Mesothelial cell of epicardium (in vitro differentiated cells): ENCODE measurements around the gene DHX16. TPM values are rescaled to one million over a fixed set of nuclear protein-coding genes. Genes with fewer than 3 reads are reported as not detected.
"Not testable (repeated sequence)": the region's sequence is repeated elsewhere in the genome, so short reads cannot be mapped to it uniquely, and the experiment has no call there.

Source experiments
- DNase-seq, 2 experiments: peaks; one replicate each; pipeline ENCODE4 v3.0.0; 2021; ENCODE audit warnings: low spot score in 2 of 2; ENCODE audit not compliant: unreplicated experiment in 2 of 2
- H3K27ac Mint-ChIP-seq: 2 replicates; pipeline ENCODE4 v1.8.0; 2021; ENCODE audit warnings: mixed read lengths
- H3K27me3 Mint-ChIP-seq: 2 replicates; pipeline ENCODE4 v1.8.0; 2021; ENCODE audit warnings: low read depth, mixed read lengths
- H3K36me3 Mint-ChIP-seq: 2 replicates; pipeline ENCODE4 v1.8.0; 2021; ENCODE audit warnings: mixed read lengths
- H3K4me1 Mint-ChIP-seq: 2 replicates; pipeline ENCODE4 v1.8.0; 2021; ENCODE audit warnings: mixed read lengths
- H3K4me3 Mint-ChIP-seq: 2 replicates; pipeline ENCODE4 v1.8.0; 2021; ENCODE audit warnings: mild to moderate bottlenecking, moderate library complexity, mixed read lengths
- H3K9me3 Mint-ChIP-seq: 2 replicates; pipeline ENCODE4 v1.8.0; 2021; ENCODE audit warnings: mixed read lengths
- total RNA-seq: library from RNA; stranded (reverse); gene quantifications from 3 replicates; pipeline ENCODE4 v1.2.1, GENCODE V29; 2021
- TF ChIP-seq, protein P1 (sequence below): fragments of 200-600 bp; sonication (generic); IDR thresholded peaks from one replicate; pipeline ENCODE4 v1.5.0; 2021; ENCODE audit warnings: antibody characterized with exemption; ENCODE audit not compliant: unreplicated experiment

The DHX16 gene
- 23.5 to 26.7 TPM (median 25.2 TPM) in 3 replicates for total RNA-seq

- Mint-ChIP-seq H3K27ac (peak within 1 kb of the TSS; percentile 84), H3K27me3 (no peaks in the 10 kb centered on the region)
Measured at GRCh38 chr6:30672445-30673253, at the start of gene DHX16. Gene DHX16 (minus strand): TSS chr6:30673006. CDS start chr6:30672841, 165 bp downstream.

DNA sequence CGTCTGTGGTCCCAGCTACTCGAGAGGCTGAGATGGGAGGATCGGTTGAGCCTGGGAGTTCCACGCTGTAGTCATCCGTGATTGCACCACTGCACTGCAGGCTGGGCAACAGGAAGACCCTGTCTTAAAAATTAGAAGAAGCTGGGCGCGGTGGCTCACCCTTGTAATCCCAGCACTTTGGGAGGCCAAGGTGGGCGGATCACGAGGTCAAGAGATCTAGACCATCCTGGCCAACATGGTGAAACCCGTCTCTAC lies 49.1 kb upstream of the DHX16 start:
- DNase-seq = peak in 1 of 2 experiments; percentile 41
- H3K36me3 Mint-ChIP-seq = peaks cover 23% of the 10 kb centered on the region
- H3K27ac Mint-ChIP-seq = peak overlapping the region; percentile 95
- peaks cover 53% of the 10 kb centered on the region for H3K4me1 Mint-ChIP-seq
- not testable (repeated sequence) for H3K9me3 Mint-ChIP-seq, H3K27me3 Mint-ChIP-seq
- H3K4me3 Mint-ChIP-seq = peak overlapping the region; percentile 98

More at GRCh38 chr6:30672445-30673253, at the start of gene DHX16:
- peaks cover 13% of the 10 kb centered on the region for H3K4me1 Mint-ChIP-seq
- no peaks in the 10 kb centered on the region for H3K9me3 Mint-ChIP-seq
- TF ChIP-seq, protein P1, sequence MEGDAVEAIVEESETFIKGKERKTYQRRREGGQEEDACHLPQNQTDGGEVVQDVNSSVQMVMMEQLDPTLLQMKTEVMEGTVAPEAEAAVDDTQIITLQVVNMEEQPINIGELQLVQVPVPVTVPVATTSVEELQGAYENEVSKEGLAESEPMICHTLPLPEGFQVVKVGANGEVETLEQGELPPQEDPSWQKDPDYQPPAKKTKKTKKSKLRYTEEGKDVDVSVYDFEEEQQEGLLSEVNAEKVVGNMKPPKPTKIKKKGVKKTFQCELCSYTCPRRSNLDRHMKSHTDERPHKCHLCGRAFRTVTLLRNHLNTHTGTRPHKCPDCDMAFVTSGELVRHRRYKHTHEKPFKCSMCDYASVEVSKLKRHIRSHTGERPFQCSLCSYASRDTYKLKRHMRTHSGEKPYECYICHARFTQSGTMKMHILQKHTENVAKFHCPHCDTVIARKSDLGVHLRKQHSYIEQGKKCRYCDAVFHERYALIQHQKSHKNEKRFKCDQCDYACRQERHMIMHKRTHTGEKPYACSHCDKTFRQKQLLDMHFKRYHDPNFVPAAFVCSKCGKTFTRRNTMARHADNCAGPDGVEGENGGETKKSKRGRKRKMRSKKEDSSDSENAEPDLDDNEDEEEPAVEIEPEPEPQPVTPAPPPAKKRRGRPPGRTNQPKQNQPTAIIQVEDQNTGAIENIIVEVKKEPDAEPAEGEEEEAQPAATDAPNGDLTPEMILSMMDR = peak; percentile 84
- peak; percentile 82 to 91 for DNase-seq
- peaks cover 25% of the 10 kb centered on the region for H3K36me3 Mint-ChIP-seq
- H3K4me3 Mint-ChIP-seq = peak within 1 kb of the TSS; percentile 87

- TF ChIP-seq, protein P1 = peak; percentile 27
- peaks cover 21% of the 10 kb centered on the region for H3K36me3 Mint-ChIP-seq
- DNase-seq = peak; percentile 96
- H3K9me3 Mint-ChIP-seq = no peaks in the 10 kb centered on the region
- H3K4me3 Mint-ChIP-seq = peak overlapping the region; percentile 98
- H3K27ac Mint-ChIP-seq = peak overlapping the region; percentile 96
- no peaks in the 10 kb centered on the region for H3K27me3 Mint-ChIP-seq
- H3K4me1 Mint-ChIP-seq = peaks cover 58% of the 10 kb centered on the region
Measured at GRCh38 chr6:30721198-30722024, 48.6 kb upstream of the DHX16 start.

DNA sequence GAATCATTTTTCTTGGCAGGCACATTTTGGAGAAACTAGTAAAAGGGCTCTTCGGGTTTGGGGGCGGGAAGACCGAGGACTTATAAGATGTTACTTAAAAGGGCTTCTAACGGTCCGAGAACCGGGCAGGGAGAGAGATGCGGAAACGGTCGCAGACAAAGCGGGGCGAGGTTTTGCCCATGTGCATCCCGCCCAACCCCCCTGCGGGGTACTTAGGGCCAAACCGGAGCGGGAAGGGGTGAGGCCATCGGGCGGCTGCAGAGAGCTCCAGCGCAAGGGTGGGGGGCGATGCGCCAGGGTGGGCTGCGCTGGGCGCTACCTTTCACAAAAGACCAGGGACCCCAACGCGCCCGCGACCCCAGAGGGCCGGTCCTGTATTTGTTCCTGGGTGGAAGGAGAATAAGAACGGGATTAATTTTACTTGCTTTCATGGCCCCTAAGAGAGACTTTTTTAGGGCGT lies 48.0 kb upstream of the DHX16 start:
- Mint-ChIP-seq H3K4me1 (peaks cover 59% of the 10 kb centered on the region), H3K36me3 (peaks cover 21% of the 10 kb centered on the region), H3K9me3 (no peaks in the 10 kb centered on the region), H3K27ac (peak overlapping the region; percentile 96), H3K4me3 (peak overlapping the region; percentile 98), H3K27me3 (no peaks in the 10 kb centered on the region)
- TF ChIP-seq, protein P1 = no peak
- DNase-seq = peak in 1 of 2 experiments; percentile 58

GRCh38 chr6:30719791-30720737 lies 47.3 kb upstream of the DHX16 start, which contains the start of gene TUBB:
Gene TUBB (plus strand): TSS chr6:30720352. CDS start chr6:30720507, 155 bp downstream.
- peak; percentile 95 for DNase-seq
- Mint-ChIP-seq H3K27me3 (no peaks in the 10 kb centered on the region), H3K9me3 (no peaks in the 10 kb centered on the region), H3K4me1 (peaks cover 56% of the 10 kb centered on the region), H3K36me3 (peaks cover 21% of the 10 kb centered on the region), H3K4me3 (peak within 1 kb of the TSS; percentile 98), H3K27ac (peak within 1 kb of the TSS; percentile 96)
- TF ChIP-seq, protein P1 = no peak
